GM23338 (cell line): ENCODE data around the gene TRAF2.
A peak's percentile ranks its signal among the peaks of the same experiment; 100 is the strongest.

Source experiments
- CREB1 ChIP-seq: fragments of 250-450 bp; sonication (Bioruptor Pico); IDR thresholded peaks from 2 replicates; pipeline ENCODE4 v1.5.0; 2020; ENCODE audit warnings: low read depth, mild to moderate bottlenecking, moderate library complexity
- CTCF ChIP-seq, 2 experiments: fragments of 200-600 bp in 1 of 2; sonication (generic) in 1 of 2; conservative IDR thresholded peaks; 2 replicates each; pipeline versions ENCODE4 v1.5.1 to v1.6.1; 2016 to 2017; ENCODE audit warnings: antibody characterized with exemption in 2 of 2, low read depth in 2 of 2, mild to moderate bottlenecking in 2 of 2, moderate library complexity in 1 of 2
- EZH2 ChIP-seq: fragments of 200-600 bp; sonication (generic); IDR thresholded peaks from one replicate; pipeline ENCODE4 v1.8.0; 2017; ENCODE audit warnings: antibody characterized with exemption, mild to moderate bottlenecking, low read depth; ENCODE audit not compliant: unreplicated experiment
- EZH2phosphoT487 ChIP-seq: fragments of 200-600 bp; sonication (generic); IDR thresholded peaks from one replicate; pipeline ENCODE4 v1.8.1; 2018; ENCODE audit warnings: antibody characterized with exemption; ENCODE audit not compliant: unreplicated experiment
- JUNB ChIP-seq: IDR thresholded peaks from one replicate; pipeline ENCODE4 v1.6.1; 2016; ENCODE audit warnings: antibody characterized with exemption; ENCODE audit not compliant: unreplicated experiment
- POLR2AphosphoS5 ChIP-seq: IDR thresholded peaks from 2 replicates; pipeline ENCODE4 v1.6.1; 2016; ENCODE audit warnings: antibody characterized with exemption, low read depth
- REST ChIP-seq: IDR thresholded peaks from one replicate; pipeline ENCODE4 v1.6.1; 2018; ENCODE audit warnings: antibody characterized with exemption; ENCODE audit not compliant: unreplicated experiment
- ZNF114 ChIP-seq: fragments of 250-450 bp; sonication (Bioruptor Pico); IDR thresholded peaks from 2 replicates; pipeline ENCODE4 v1.5.0; 2020; ENCODE audit warnings: mild to moderate bottlenecking, moderate library complexity

GRCh38 chr9:136880651-136881050 lies 5.7 kb upstream of the TRAF2 start:
- TF ChIP-seq CTCF (conservative IDR thresholded peaks at IDR 0.05; ENCODE audit: low read depth in 2 of 2) (0 out of 4 replicates have a peak, but pooled peaks of 1 of the 2 experiments have one; percentile 3), EZH2 (no peak), ZNF114 (CRISPR knock-in tag) (no peak), POLR2AphosphoS5 (no peak), JUNB (no peak), EZH2phosphoT487 (no peak), REST (no peak), CREB1 (no peak)
